SK-N-SH (cell line): ENCODE data around the gene CERS1. TPM values are rescaled to one million over a fixed set of nuclear protein-coding genes. Genes with fewer than 3 reads are reported as not detected.

Experiments used
- CTCF ChIA-PET: fragments of 300-600, 350-600 bp; formaldehyde crosslinking; extraction: SDS; loops from one replicate; lab custom pipeline; 2021; lab: Yijun Ruan, JAX
- POLR2A ChIA-PET: fragments of 350-600 bp; sonication (Branson Sonifier 250); formaldehyde crosslinking; extraction: SDS; loops from one replicate; lab custom pipeline; 2020; ENCODE audit warnings: antibody characterized with exemption, inconsistent platforms; lab: Yijun Ruan, JAX
- DNase-seq: peaks from one replicate; pipeline ENCODE4 v3.0.0; 2012
- H2AFZ ChIP-seq: fragments of 200-600 bp; sonication (generic); 2 replicates; pipeline ENCODE4 v1.8.1; 2016; ENCODE audit warnings: antibody characterized with exemption, mild to moderate bottlenecking, low read depth
- H3F3A ChIP-seq: fragments of 200-600 bp; sonication (generic); replicated peaks from 2 replicates; pipeline ENCODE3; 2016; ENCODE audit warnings: antibody characterized with exemption, mild to moderate bottlenecking; ENCODE audit not compliant: insufficient read depth
- H3K27ac ChIP-seq, 2 experiments: fragments of 200-500 bp in 1 of 2; fragments of 200-600 bp in 1 of 2; sonication (Bioruptor generic) in 1 of 2; sonication (generic), shearing (Covaris generic) in 1 of 2; 2 replicates each; pipeline versions ENCODE4 v1.5.1 to v1.6.1; 2014 to 2016; ENCODE audit warnings: low read depth in 2 of 2, inconsistent platforms in 1 of 2, low read length in 1 of 2, mild to moderate bottlenecking in 1 of 2, mixed read lengths in 1 of 2
- H3K27me3 ChIP-seq: fragments of 200-600 bp; sonication (generic), shearing (Covaris generic); 2 replicates; pipeline ENCODE4 v1.6.1; 2016; ENCODE audit warnings: mixed run types; ENCODE audit not compliant: insufficient read depth
- H3K36me3 ChIP-seq, 2 experiments: fragments of 200-500 bp in 1 of 2; fragments of 200-600 bp in 1 of 2; sonication (Bioruptor generic) in 1 of 2; sonication (generic) in 1 of 2; replicated peaks in 1 of 2; 2 replicates each; pipeline versions ENCODE3 to v1.5.1; 2014 to 2016; ENCODE audit warnings: low read length in 1 of 2, mild to moderate bottlenecking in 1 of 2; ENCODE audit not compliant: insufficient read depth in 2 of 2, control insufficient read depth in 1 of 2
- H3K4me1 ChIP-seq, 2 experiments: fragments of 200-500 bp in 1 of 2; fragments of 200-600 bp in 1 of 2; sonication (Bioruptor generic) in 1 of 2; sonication (generic), shearing (Covaris generic) in 1 of 2; 2 replicates each; pipeline versions ENCODE4 v1.5.1 to v1.6.1; 2014 to 2016; ENCODE audit warnings: low read depth in 1 of 2, low read length in 1 of 2, mixed run types in 1 of 2; ENCODE audit not compliant: insufficient read depth in 2 of 2, control insufficient read depth in 1 of 2
- H3K4me2 ChIP-seq: fragments of 200-600 bp; sonication (generic), shearing (Covaris generic); 2 replicates; pipeline ENCODE4 v1.6.1; 2017; ENCODE audit warnings: mixed run types
- H3K4me3 ChIP-seq, 2 experiments: fragments of 200-500 bp in 1 of 2; fragments of 200-600 bp in 1 of 2; sonication (Bioruptor generic) in 1 of 2; sonication (generic), shearing (Covaris generic) in 1 of 2; 2 replicates each; pipeline versions ENCODE4 v1.5.1 to v1.8.1; 2014 to 2016; ENCODE audit warnings: low read depth in 2 of 2, inconsistent platforms in 1 of 2, low read length in 1 of 2, mild to moderate bottlenecking in 1 of 2, mixed read lengths in 1 of 2, moderate library complexity in 1 of 2
- H3K79me2 ChIP-seq: fragments of 200-600 bp; sonication (generic); 2 replicates; pipeline ENCODE4 v1.8.1; 2017; ENCODE audit warnings: mild to moderate bottlenecking; ENCODE audit not compliant: insufficient read depth
- H3K9ac ChIP-seq: fragments of 200-600 bp; sonication (generic); 2 replicates; pipeline ENCODE4 v1.6.1; 2017; ENCODE audit warnings: mixed run types
- H3K9me2 ChIP-seq: fragments of 200-600 bp; sonication (generic); 2 replicates; pipeline ENCODE4 v1.6.1; 2017; ENCODE audit warnings: mixed run types
- H3K9me3 ChIP-seq: fragments of 200-600 bp; sonication (generic); 2 replicates; pipeline ENCODE4 v1.6.1; 2017; ENCODE audit warnings: mixed run types, mild to moderate bottlenecking, moderate library complexity
- H4K20me1 ChIP-seq: fragments of 200-600 bp; sonication (generic); 2 replicates; pipeline ENCODE4 v1.6.1; 2017; ENCODE audit warnings: mild to moderate bottlenecking, mixed run types; ENCODE audit not compliant: insufficient read depth
- ELF1 ChIP-seq: IDR thresholded peaks from 2 replicates; pipeline ENCODE4 v1.4.0; 2012
- EP300 ChIP-seq, 2 experiments: IDR thresholded peaks; 2 replicates each; pipeline versions ENCODE4 v1.4.0 to v1.6.1; 2012; ENCODE audit warnings: borderline replicate concordance in 1 of 2, low read depth in 1 of 2, low read length in 1 of 2
- EZH2phosphoT487 ChIP-seq: fragments of 200-600 bp; sonication (generic); IDR thresholded peaks from 2 replicates; pipeline ENCODE4 v1.6.1; 2017; ENCODE audit warnings: low read depth, mixed run types, mild to moderate bottlenecking, antibody characterized with exemption, moderate library complexity, borderline replicate concordance
- FOXJ3 ChIP-seq: sonication (generic); formaldehyde crosslinking; IDR thresholded peaks from 2 replicates; pipeline ENCODE4 v1.5.1; 2020; ENCODE audit warnings: mild to moderate bottlenecking, missing genetic modification reagents
- POLR2AphosphoS5 ChIP-seq: IDR thresholded peaks from 2 replicates; pipeline ENCODE4 v1.6.1; 2012; ENCODE audit warnings: low read depth, low read length
- RAD21 ChIP-seq: IDR thresholded peaks from 2 replicates; pipeline ENCODE4 v1.6.1; 2012; ENCODE audit warnings: mild to moderate bottlenecking, low read length
- RFX5 ChIP-seq: IDR thresholded peaks from 2 replicates; pipeline ENCODE4 v1.6.1; 2012; ENCODE audit warnings: mild to moderate bottlenecking, improper control_type of control experiment, low read length
- TAF1 ChIP-seq: IDR thresholded peaks from 2 replicates; pipeline ENCODE4 v1.6.1; 2012; ENCODE audit warnings: low read depth, mild to moderate bottlenecking, low read length, moderate library complexity, borderline replicate concordance
- TCF12 ChIP-seq: IDR thresholded peaks from 2 replicates; pipeline ENCODE4 v1.4.0; 2012
- TEAD4 ChIP-seq: IDR thresholded peaks from 2 replicates; pipeline ENCODE4 v1.4.0; 2012; ENCODE audit warnings: mild to moderate bottlenecking, borderline replicate concordance; ENCODE audit not compliant: insufficient read depth
- YY1 ChIP-seq: IDR thresholded peaks from 2 replicates; pipeline ENCODE4 v1.4.0; 2012; ENCODE audit warnings: low read depth, mild to moderate bottlenecking
- WGBS: methylation state at CpG from one replicate; pipeline ENCODE4 v1.1.6; 2017; ENCODE audit warnings: low lambda C conversion rate; 5-methylcytosine and 5-hydroxymethylcytosine counted together
- polyA plus RNA-seq, 3 experiments: library from polyadenylated mRNA; depleted of rRNA; stranded (reverse); fragments of >200 nt; gene quantifications; 2 replicates each; pipeline ENCODE4 v1.2.3, GENCODE V29; 2012
- TF ChIP-seq, protein P1 (sequence below): IDR thresholded peaks from 2 replicates; pipeline ENCODE4; 2012
- TF ChIP-seq, protein P2 (sequence below): fragments of 150-350 bp; IDR thresholded peaks from 2 replicates; pipeline ENCODE4 v1.6.1; 2017; ENCODE audit warnings: antibody characterized with exemption, low read length, low read depth, borderline replicate concordance
- TF ChIP-seq, protein P3 (sequence below): fragments of 150-350 bp; IDR thresholded peaks from 2 replicates; pipeline ENCODE4 v1.6.1; 2016; ENCODE audit warnings: mild to moderate bottlenecking, low read depth, low read length
- TF ChIP-seq, protein P4 (sequence below): IDR thresholded peaks from 2 replicates; pipeline ENCODE4 v1.4.0; 2012; ENCODE audit warnings: low read depth
- TF ChIP-seq, protein P5 (sequence below): IDR thresholded peaks from 2 replicates; pipeline ENCODE4 v1.6.1; 2012; ENCODE audit warnings: mild to moderate bottlenecking, low read depth, low read length, moderate library complexity

Gene CERS1
- polyA plus RNA-seq, 1 of the 3 experiments (the other 2 are of a cell fraction) = 7.3 TPM

DNA sequence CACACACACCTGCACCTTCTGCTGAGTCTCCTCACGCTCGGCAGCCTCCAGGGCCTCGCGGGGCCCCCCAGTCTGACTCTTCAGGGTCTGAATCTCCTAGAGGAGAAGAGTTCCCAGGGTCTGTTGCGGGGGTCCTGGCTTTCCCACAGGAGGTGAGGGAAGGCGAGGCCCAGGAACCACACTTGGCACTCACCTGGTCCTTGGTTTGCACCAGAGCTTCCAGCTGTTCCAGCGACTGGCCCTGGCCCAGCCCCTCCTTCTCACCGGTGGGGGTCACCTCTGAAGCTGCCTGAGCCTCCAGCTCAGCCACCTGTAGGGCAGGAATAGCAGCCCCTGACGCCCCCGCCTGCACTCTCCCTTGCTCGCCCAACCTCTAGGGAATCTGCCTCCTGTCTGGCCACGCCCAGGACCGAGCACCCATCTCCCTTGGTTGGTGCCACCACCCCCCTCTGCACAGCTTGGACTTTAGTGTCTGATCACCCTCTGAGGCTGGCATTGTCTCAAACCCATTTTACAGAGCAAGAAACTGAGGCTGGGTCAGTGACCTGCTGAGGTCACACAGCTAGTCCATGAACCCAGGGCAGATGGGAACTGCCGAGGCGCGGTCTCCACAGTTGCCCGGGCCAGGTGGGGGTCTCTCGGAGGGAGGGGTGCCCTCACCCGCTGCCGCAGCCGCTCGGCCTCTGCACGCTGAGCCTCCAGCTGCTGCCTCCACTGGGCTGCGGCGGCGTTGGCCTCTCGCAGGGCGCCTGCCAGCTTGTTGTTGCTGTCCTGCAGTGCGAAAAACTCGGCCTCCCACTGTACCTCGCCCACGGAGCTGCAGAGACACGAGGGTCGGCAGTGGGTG is 35.6 kb upstream of the CERS1 start:
- TF ChIP-seq RAD21 (no peak), TCF12 (no peak), ELF1 (no peak), RFX5 (no peak), EP300 (IDR thresholded peaks at IDR 0.05; ENCODE audit: borderline replicate concordance in 1 of 2, low read depth in 1 of 2, low read length in 1 of 2) (no peak), POLR2AphosphoS5 (no peak), TAF1 (no peak), YY1 (no peak)
- TF ChIP-seq, protein P1, sequence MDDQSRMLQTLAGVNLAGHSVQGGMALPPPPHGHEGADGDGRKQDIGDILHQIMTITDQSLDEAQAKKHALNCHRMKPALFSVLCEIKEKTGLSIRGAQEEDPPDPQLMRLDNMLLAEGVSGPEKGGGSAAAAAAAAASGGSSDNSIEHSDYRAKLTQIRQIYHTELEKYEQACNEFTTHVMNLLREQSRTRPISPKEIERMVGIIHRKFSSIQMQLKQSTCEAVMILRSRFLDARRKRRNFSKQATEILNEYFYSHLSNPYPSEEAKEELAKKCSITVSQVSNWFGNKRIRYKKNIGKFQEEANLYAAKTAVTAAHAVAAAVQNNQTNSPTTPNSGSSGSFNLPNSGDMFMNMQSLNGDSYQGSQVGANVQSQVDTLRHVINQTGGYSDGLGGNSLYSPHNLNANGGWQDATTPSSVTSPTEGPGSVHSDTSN = no peak
- TF ChIP-seq, protein P2, sequence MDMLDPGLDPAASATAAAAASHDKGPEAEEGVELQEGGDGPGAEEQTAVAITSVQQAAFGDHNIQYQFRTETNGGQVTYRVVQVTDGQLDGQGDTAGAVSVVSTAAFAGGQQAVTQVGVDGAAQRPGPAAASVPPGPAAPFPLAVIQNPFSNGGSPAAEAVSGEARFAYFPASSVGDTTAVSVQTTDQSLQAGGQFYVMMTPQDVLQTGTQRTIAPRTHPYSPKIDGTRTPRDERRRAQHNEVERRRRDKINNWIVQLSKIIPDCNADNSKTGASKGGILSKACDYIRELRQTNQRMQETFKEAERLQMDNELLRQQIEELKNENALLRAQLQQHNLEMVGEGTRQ = no peak
- TF ChIP-seq, protein P3, sequence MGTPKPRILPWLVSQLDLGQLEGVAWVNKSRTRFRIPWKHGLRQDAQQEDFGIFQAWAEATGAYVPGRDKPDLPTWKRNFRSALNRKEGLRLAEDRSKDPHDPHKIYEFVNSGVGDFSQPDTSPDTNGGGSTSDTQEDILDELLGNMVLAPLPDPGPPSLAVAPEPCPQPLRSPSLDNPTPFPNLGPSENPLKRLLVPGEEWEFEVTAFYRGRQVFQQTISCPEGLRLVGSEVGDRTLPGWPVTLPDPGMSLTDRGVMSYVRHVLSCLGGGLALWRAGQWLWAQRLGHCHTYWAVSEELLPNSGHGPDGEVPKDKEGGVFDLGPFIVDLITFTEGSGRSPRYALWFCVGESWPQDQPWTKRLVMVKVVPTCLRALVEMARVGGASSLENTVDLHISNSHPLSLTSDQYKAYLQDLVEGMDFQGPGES = no peak
- TF ChIP-seq, protein P4, sequence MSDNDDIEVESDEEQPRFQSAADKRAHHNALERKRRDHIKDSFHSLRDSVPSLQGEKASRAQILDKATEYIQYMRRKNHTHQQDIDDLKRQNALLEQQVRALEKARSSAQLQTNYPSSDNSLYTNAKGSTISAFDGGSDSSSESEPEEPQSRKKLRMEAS = no peak
- TF ChIP-seq, all 33 proteins: peak for 0
- Histone ChIP-seq H3K9me3 (no peaks in the 10 kb centered on the region), H3F3A (peaks cover 22% of the 10 kb centered on the region), H3K9ac (no peak overlapping the region), H3K9me2 (no peaks in the 10 kb centered on the region), H3K4me2 (no peak overlapping the region), H3K36me3 (peaks cover 21 to 43% of the 10 kb centered on the region in 2 experiments), H3K4me1 (peaks cover 0 to 9% of the 10 kb centered on the region in 2 experiments; a peak in 1 of 4 replicates), H3K27ac (no peak overlapping the region), H3K79me2 (peaks cover 11% of the 10 kb centered on the region), H2AFZ (no peak overlapping the region), H3K4me3 (no peak overlapping the region), H4K20me1 (peaks cover 12% of the 10 kb centered on the region; the same call in 1 of the 2 replicates), H3K27me3 (no peaks in the 10 kb centered on the region)
- DNase-seq = no peak
- ChIA-PET POLR2A (interaction anchor here (2.0 kb wide), 1 partner anchor 12 kb away, joined by 9 read pairs; the partner anchor contains the start of genes COPE and DDX49), CTCF (interaction anchor here (0.7 to 1.3 kb wide), 3 partner anchors 13 to 84 kb away, joined by 3 to 4 read pairs (median 4); no protein-coding TSS in a partner anchor)
- WGBS = 89% methylated on average over 19 of the region's 34 CpGs

DNA sequence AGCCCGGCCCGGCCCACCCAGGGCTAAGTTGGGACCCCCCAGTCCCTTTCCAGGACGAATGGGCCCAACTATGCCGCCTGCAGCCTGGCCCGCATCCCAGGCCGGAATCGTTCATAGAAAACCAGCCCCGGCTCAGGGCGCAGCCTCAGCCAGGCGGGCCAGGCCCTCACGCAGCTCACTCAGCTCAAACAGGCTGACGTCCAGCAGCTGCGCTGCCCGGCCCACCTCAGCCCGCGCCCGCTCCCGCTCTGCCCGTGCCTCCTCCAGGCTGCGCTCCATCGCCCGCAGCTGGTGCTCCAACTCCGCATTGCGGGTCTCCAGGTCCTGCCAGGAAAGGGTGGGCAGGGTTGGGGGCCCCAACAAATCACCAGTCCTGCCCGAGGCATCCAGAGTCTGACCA is 33.4 kb upstream of the CERS1 start:
- H3K4me2 ChIP-seq = no peak overlapping the region
- POLR2A ChIA-PET = interaction anchor here (2.4 kb wide), 1 partner anchor 10 kb away, joined by 16 read pairs; the partner anchor contains the start of genes COPE and DDX49
- DNase-seq = no peak
- H3F3A ChIP-seq = peaks cover 21% of the 10 kb centered on the region
- no peak overlapping the region for H3K9ac ChIP-seq
- WGBS = 94% methylated on average over 20 of the region's 25 CpGs
- no peaks in the 10 kb centered on the region for H3K27me3 ChIP-seq
- H3K79me2 ChIP-seq = no peaks in the 10 kb centered on the region
- no peak overlapping the region for H3K4me3 ChIP-seq
- peaks cover 27 to 36% of the 10 kb centered on the region in 2 experiments for H3K36me3 ChIP-seq
- no peak overlapping the region for H2AFZ ChIP-seq
- no peaks in the 10 kb centered on the region for H3K9me3 ChIP-seq
- H3K4me1 ChIP-seq = peaks cover 0 to 9% of the 10 kb centered on the region in 2 experiments; a peak in 1 of 4 replicates
- H3K9me2 ChIP-seq = no peaks in the 10 kb centered on the region
- CTCF ChIA-PET = interaction anchor here (1.3 to 2.0 kb wide), 4 partner anchors 9 to 57 kb away, joined by 3 to 6 read pairs (median 5); no protein-coding TSS in a partner anchor
- peaks cover 12% of the 10 kb centered on the region; the same call in 1 of the 2 replicates for H4K20me1 ChIP-seq
- no peak overlapping the region for H3K27ac ChIP-seq
- TF ChIP-seq, protein P4 = no peak
- TF ChIP-seq EZH2phosphoT487 = no peak
- no peak for TF ChIP-seq TAF1
- no peak for TF ChIP-seq FOXJ3 (CRISPR knock-in tag)
- TF ChIP-seq, protein P5, sequence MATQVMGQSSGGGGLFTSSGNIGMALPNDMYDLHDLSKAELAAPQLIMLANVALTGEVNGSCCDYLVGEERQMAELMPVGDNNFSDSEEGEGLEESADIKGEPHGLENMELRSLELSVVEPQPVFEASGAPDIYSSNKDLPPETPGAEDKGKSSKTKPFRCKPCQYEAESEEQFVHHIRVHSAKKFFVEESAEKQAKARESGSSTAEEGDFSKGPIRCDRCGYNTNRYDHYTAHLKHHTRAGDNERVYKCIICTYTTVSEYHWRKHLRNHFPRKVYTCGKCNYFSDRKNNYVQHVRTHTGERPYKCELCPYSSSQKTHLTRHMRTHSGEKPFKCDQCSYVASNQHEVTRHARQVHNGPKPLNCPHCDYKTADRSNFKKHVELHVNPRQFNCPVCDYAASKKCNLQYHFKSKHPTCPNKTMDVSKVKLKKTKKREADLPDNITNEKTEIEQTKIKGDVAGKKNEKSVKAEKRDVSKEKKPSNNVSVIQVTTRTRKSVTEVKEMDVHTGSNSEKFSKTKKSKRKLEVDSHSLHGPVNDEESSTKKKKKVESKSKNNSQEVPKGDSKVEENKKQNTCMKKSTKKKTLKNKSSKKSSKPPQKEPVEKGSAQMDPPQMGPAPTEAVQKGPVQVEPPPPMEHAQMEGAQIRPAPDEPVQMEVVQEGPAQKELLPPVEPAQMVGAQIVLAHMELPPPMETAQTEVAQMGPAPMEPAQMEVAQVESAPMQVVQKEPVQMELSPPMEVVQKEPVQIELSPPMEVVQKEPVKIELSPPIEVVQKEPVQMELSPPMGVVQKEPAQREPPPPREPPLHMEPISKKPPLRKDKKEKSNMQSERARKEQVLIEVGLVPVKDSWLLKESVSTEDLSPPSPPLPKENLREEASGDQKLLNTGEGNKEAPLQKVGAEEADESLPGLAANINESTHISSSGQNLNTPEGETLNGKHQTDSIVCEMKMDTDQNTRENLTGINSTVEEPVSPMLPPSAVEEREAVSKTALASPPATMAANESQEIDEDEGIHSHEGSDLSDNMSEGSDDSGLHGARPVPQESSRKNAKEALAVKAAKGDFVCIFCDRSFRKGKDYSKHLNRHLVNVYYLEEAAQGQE = no peak
- TF ChIP-seq TEAD4 = no peak
